Osteoblast (primary cell): Measurements from ENCODE around the gene PARD3. TPM values are rescaled to one million over a fixed set of nuclear protein-coding genes. Genes with fewer than 3 reads are reported as not detected.

ENCODE experiments used
- DNase-seq: peaks from one replicate; pipeline ENCODE4 v3.0.0; 2011; ENCODE audit warnings: low spot score, mixed read lengths; ENCODE audit not compliant: insufficient read length; ENCODE audit errors: missing footprints
- H2AFZ ChIP-seq: 2 replicates; pipeline ENCODE4 v1.6.0; 2011; ENCODE audit warnings: mild to moderate bottlenecking, low read length
- H3K27ac ChIP-seq: 2 replicates; pipeline ENCODE4 v1.5.1; 2011; ENCODE audit warnings: mild to moderate bottlenecking, low read depth, low read length, moderate library complexity
- H3K27me3 ChIP-seq: 2 replicates; pipeline ENCODE4 v1.6.0; 2012; ENCODE audit warnings: mild to moderate bottlenecking, control low read depth, inconsistent platforms, low read length, moderate library complexity; ENCODE audit not compliant: insufficient read depth
- H3K36me3 ChIP-seq: 2 replicates; pipeline ENCODE4 v1.5.1; 2011; ENCODE audit warnings: mild to moderate bottlenecking, low read length, control low read depth, moderate library complexity; ENCODE audit not compliant: insufficient read depth
- H3K4me1 ChIP-seq: 2 replicates; pipeline ENCODE4 v1.5.1; 2011; ENCODE audit warnings: mild to moderate bottlenecking, low read length, control low read depth, moderate library complexity; ENCODE audit not compliant: insufficient read depth
- H3K4me2 ChIP-seq: 2 replicates; pipeline ENCODE4 v1.6.0; 2011; ENCODE audit warnings: mild to moderate bottlenecking, low read length; ENCODE audit not compliant: insufficient read depth
- H3K4me3 ChIP-seq: fragments of 200-600 bp; sonication (generic); 3 replicates; pipeline ENCODE4 v1.5.1; 2012; ENCODE audit warnings: mild to moderate bottlenecking, low read length, inconsistent platforms; ENCODE audit not compliant: insufficient read depth
- H3K79me2 ChIP-seq: 2 replicates; pipeline ENCODE4 v1.6.0; 2012; ENCODE audit warnings: mild to moderate bottlenecking, low read length, control low read depth, inconsistent platforms; ENCODE audit not compliant: insufficient read depth
- H3K9me3 ChIP-seq: 2 replicates; pipeline ENCODE4 v1.5.1; 2011; ENCODE audit warnings: low read depth, low read length, control low read depth
- H4K20me1 ChIP-seq: 2 replicates; pipeline ENCODE4 v1.6.0; 2012; ENCODE audit warnings: mild to moderate bottlenecking, low read length, control low read depth; ENCODE audit not compliant: insufficient read depth
- total RNA-seq: library from RNA; depleted of rRNA; stranded (reverse); fragments of >200 nt; gene quantifications from 2 replicates; pipeline ENCODE4 v1.2.3, GENCODE V29; 2012
- TF ChIP-seq, protein P1 (sequence below): IDR thresholded peaks from 2 replicates; pipeline ENCODE4 v1.5.1; 2011; ENCODE audit warnings: mild to moderate bottlenecking, low read depth, low read length, moderate library complexity; ENCODE audit errors: extremely low read depth

The PARD3 gene
- total RNA-seq, 1 donor = 71.7 TPM

DNA sequence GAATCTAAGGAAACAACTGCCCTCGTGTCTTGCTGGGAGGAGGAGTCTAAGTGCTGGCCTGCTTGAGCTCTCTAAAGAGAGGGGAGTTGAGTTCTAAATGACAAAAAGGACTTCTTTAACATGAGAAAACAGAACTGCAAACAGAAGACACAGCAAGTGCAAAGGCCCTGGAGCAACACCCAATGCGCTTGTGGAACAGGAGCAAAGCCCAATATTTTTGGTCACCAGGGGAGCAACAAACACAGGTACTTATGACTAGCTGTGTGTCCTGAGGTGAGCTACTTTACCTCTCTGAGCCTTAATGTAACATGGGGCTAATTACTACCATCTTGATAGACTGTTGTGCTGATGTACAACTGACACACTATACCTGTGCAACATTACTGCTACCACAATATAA lies 634.3 kb downstream of the PARD3 start:
- H2AFZ ChIP-seq = no peak overlapping the region
- TF ChIP-seq, protein P1, sequence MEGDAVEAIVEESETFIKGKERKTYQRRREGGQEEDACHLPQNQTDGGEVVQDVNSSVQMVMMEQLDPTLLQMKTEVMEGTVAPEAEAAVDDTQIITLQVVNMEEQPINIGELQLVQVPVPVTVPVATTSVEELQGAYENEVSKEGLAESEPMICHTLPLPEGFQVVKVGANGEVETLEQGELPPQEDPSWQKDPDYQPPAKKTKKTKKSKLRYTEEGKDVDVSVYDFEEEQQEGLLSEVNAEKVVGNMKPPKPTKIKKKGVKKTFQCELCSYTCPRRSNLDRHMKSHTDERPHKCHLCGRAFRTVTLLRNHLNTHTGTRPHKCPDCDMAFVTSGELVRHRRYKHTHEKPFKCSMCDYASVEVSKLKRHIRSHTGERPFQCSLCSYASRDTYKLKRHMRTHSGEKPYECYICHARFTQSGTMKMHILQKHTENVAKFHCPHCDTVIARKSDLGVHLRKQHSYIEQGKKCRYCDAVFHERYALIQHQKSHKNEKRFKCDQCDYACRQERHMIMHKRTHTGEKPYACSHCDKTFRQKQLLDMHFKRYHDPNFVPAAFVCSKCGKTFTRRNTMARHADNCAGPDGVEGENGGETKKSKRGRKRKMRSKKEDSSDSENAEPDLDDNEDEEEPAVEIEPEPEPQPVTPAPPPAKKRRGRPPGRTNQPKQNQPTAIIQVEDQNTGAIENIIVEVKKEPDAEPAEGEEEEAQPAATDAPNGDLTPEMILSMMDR = no peak
- no peaks in the 10 kb centered on the region for H3K9me3 ChIP-seq
- no peaks in the 10 kb centered on the region for H3K27me3 ChIP-seq
- H3K4me2 ChIP-seq = no peak overlapping the region
- H4K20me1 ChIP-seq = no peaks in the 10 kb centered on the region
- H3K27ac ChIP-seq = no peak overlapping the region
- H3K4me3 ChIP-seq = no peak overlapping the region
- H3K79me2 ChIP-seq = no peaks in the 10 kb centered on the region
- no peaks in the 10 kb centered on the region for H3K36me3 ChIP-seq
- no peaks in the 10 kb centered on the region for H3K4me1 ChIP-seq
- no peak for DNase-seq

DNA sequence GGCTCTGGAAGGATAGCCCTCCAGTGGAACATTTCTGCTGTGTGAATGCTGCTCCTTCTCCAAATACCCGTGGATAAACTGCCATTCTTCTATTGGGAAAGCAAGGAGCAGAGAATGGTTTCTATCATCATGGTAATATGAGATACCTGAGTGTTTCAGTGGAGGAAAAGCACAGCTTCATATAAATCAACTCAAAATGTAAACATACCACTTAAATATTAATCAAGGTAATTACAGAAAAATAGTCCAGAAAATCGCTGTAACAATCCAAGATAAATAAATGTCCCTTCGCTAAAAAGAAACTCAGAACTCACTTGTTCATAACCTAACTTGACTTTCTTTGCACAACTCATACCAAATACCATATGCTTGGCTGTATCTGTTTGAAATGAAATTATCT lies 635.8 kb downstream of the PARD3 start:
- Histone ChIP-seq H3K27ac (no peak overlapping the region), H3K79me2 (no peaks in the 10 kb centered on the region), H3K4me3 (no peak overlapping the region), H4K20me1 (no peaks in the 10 kb centered on the region), H3K4me1 (no peaks in the 10 kb centered on the region), H2AFZ (no peak overlapping the region), H3K27me3 (no peaks in the 10 kb centered on the region), H3K9me3 (no peaks in the 10 kb centered on the region), H3K36me3 (no peaks in the 10 kb centered on the region), H3K4me2 (no peak overlapping the region)
- DNase-seq = no peak
- TF ChIP-seq, protein P1 = no peak

DNA sequence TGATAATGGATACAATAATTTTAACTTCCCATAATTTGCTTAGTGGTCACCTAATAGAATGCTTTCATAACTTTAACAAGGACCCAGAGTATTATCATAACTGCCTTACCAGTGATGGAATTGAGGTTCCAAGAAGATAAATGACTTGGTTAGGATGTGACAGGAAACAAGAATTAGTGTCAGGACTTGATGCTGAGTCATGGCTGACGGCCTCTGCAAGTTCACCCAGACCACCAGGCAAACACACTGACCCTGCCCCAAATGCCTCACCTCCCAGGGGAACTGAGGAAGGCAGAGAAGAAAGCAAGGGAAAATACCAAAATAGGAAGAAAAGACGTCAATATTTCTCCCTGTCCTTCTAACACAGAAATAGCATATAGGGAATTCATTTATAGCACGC lies 636.3 kb downstream of the PARD3 start:
- Histone ChIP-seq H2AFZ (no peak overlapping the region), H3K9me3 (no peaks in the 10 kb centered on the region), H3K4me3 (no peak overlapping the region), H4K20me1 (no peaks in the 10 kb centered on the region), H3K79me2 (no peaks in the 10 kb centered on the region), H3K36me3 (no peaks in the 10 kb centered on the region), H3K27me3 (no peaks in the 10 kb centered on the region), H3K27ac (no peak overlapping the region), H3K4me1 (no peaks in the 10 kb centered on the region), H3K4me2 (no peak overlapping the region)
- TF ChIP-seq, protein P1 = no peak
- DNase-seq = no peak

DNA sequence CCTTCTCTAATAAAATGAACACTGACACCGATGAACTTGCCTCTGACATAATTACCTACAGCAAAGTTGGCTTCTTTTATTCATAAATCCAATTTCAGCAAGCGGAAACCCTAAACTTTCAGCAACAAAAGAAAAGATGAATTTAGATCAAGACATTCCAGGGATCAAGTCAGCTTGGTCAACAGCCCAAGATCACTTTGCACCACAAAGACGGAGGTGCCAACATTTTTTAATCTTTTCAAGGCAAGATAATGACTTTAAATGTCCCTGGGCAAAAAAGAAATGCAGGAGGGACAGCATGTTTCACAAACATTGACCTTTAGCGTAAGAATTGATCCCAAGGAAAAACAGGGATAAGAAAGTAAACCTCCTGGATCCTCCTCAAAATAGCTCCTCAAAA lies 636.9 kb downstream of the PARD3 start:
- H3K27me3 ChIP-seq = no peaks in the 10 kb centered on the region
- no peak overlapping the region for H3K4me3 ChIP-seq
- TF ChIP-seq, protein P1 = no peak
- DNase-seq = no peak
- H3K9me3 ChIP-seq = no peaks in the 10 kb centered on the region
- H3K36me3 ChIP-seq = no peaks in the 10 kb centered on the region
- no peak overlapping the region for H3K27ac ChIP-seq
- H3K4me1 ChIP-seq = no peaks in the 10 kb centered on the region
- H4K20me1 ChIP-seq = no peaks in the 10 kb centered on the region
- H2AFZ ChIP-seq = no peak overlapping the region
- H3K79me2 ChIP-seq = no peaks in the 10 kb centered on the region
- no peak overlapping the region for H3K4me2 ChIP-seq
